ENCODE data around the gene SSBP2.
A peak's percentile ranks its signal among the peaks of the same experiment; 100 is the strongest.

The SSBP2 gene

DNA sequence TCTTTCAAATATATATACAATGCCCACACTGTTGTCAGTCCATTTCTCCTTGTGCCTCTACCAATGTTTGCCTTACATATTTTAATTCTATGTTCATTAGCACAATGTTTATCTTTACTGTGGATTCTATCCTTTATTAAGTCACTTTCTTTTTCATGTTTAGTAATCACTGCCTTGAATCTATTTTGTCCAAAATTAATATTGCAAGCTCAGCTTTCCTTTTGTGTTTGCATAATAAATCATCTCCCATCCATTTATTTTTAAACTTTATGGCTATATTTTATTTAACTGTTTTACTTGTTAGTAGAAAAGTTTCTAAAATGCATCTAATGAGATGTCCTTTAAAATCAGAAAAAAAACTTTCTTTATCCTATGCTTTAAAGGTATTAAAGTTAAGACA lies 230.1 kb downstream of the SSBP2 start:
- TF ChIP-seq, protein P1, sequence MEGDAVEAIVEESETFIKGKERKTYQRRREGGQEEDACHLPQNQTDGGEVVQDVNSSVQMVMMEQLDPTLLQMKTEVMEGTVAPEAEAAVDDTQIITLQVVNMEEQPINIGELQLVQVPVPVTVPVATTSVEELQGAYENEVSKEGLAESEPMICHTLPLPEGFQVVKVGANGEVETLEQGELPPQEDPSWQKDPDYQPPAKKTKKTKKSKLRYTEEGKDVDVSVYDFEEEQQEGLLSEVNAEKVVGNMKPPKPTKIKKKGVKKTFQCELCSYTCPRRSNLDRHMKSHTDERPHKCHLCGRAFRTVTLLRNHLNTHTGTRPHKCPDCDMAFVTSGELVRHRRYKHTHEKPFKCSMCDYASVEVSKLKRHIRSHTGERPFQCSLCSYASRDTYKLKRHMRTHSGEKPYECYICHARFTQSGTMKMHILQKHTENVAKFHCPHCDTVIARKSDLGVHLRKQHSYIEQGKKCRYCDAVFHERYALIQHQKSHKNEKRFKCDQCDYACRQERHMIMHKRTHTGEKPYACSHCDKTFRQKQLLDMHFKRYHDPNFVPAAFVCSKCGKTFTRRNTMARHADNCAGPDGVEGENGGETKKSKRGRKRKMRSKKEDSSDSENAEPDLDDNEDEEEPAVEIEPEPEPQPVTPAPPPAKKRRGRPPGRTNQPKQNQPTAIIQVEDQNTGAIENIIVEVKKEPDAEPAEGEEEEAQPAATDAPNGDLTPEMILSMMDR (conservative IDR thresholded peaks at IDR 0.05; ENCODE audit: control insufficient read depth, insufficient read depth, low read depth, low read length): no peak
- no peak for DNase-seq (ENCODE audit: low read depth)
- no peak overlapping the region for H3K4me3 ChIP-seq (ENCODE audit: control insufficient read depth, low read depth, low read length)

DNA sequence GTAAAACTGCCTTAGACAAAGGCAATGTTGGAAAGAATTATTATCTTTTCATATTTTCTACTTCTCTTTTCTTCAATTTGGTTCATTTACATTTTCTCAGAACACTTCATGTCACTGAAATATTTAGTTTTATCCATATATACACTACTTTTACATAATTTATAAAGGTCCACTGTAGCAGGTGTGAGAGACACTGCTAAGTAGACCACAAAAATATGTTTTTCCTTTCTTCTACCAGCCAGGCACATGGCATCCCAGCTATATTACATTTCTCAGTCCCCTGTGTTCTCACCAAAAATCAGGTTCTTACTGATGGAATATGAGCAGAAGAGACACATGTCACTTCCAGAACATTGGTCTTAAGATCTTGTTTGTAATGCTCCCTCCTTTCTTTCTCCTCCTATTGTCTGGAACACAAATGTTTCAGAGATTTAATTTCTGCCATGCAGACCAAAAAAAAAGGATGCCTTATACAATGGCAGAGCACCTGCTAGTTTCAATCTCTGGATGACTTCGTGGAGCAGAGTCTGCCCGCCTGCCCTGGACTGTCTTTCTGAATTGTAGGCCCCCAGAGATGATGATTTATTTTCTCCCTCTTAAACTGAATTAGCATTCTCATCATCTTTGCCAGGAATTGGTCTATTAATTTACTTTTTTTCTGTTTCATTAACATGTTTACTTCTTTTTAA lies 231.5 kb downstream of the SSBP2 start:
- TF ChIP-seq, protein P1 (conservative IDR thresholded peaks at IDR 0.05; ENCODE audit: control insufficient read depth, insufficient read depth, low read depth, low read length): no peak
- no peak overlapping the region for H3K4me3 ChIP-seq (ENCODE audit: control insufficient read depth, low read depth, low read length)
- no peak for DNase-seq (ENCODE audit: low read depth)

DNA sequence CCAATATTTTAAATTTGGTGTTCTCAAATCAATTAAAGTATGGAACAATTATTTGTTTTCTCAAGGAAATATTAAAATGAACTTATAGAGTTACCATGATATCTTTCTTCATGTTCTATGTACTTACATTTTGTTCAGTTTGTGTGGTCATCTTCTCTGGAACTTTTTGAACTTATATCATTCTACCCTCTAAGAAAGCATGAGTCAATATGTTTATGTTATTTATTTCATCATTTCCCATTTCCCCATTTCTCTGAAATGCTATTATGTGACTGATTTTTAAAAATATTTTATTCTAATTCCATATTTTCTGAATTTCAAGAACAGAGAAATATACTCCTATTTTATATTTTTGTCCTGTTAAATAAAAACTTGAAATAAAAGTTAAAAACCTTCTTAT lies 233.4 kb downstream of the SSBP2 start:
- TF ChIP-seq, protein P1 (conservative IDR thresholded peaks at IDR 0.05; ENCODE audit: control insufficient read depth, insufficient read depth, low read depth, low read length): no peak
- peak; percentile 57 for DNase-seq (ENCODE audit: low read depth)
- H3K4me3 ChIP-seq (ENCODE audit: control insufficient read depth, low read depth, low read length): no peak overlapping the region

DNA sequence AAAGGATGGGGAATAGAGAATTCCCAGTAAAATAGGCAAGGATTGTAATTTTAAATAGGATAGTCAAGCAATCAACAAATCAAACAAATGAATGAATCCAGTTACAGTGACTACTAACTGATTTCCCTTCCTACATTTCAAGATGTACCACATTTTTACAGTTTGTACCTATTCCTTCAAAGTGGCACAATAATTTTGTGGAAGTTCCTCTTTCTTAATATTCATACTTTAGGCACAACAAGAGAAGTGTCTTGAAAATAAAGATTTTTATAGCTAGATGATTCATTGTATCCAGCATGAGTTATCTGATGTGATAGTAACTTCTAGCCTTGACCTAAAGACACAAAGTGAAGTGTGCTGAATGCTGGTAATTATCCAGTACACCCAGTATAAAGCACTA lies 234.8 kb downstream of the SSBP2 start:
- no peak overlapping the region for H3K4me3 ChIP-seq (ENCODE audit: control insufficient read depth, low read depth, low read length)
- no peak for DNase-seq (ENCODE audit: low read depth)
- TF ChIP-seq, protein P1 (conservative IDR thresholded peaks at IDR 0.05; ENCODE audit: control insufficient read depth, insufficient read depth, low read depth, low read length): no peak

DNA sequence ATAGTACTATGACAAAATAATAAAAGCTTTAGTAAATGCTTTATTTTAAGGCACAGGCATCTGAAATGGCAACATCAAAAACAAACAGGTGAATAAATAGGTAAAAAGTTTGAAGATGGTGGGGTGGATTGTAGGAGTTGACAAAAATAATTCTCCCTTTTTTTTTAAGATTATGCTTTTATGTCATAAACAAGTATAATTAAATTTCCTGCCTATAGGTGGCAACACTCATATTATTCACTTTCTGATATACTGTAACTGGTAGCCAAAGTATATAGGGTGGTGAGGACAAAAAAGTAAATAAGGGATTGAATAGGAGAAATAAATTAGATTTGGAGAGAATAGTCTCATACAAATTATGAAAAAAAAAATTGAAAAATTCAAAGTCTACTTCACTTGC lies 236.9 kb downstream of the SSBP2 start:
- peak; percentile 18 for DNase-seq (ENCODE audit: low read depth)
- TF ChIP-seq, protein P1 (conservative IDR thresholded peaks at IDR 0.05; ENCODE audit: control insufficient read depth, insufficient read depth, low read depth, low read length): peak; percentile 23
- no peak overlapping the region for H3K4me3 ChIP-seq (ENCODE audit: control insufficient read depth, low read depth, low read length)

DNA sequence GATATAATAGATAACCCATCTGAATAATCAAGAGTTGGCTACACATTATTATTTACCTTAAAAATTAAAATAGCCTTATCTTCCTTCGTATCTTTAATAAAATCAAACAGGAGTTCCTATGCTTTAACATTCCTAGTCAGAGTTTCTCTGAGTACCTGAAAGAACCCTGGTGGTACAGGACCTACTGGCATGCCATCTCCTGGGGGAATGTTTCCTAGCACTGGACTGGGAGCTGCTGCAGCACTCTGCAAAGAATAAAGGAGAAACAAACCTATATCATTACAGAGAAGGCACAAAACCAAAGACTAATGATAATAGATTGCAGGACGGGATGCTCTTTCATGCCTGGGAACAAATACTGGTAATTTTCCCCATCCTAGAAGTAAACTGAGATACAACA lies 237.4 kb downstream of the SSBP2 start:
- TF ChIP-seq, protein P1 (conservative IDR thresholded peaks at IDR 0.05; ENCODE audit: control insufficient read depth, insufficient read depth, low read depth, low read length): no peak
- DNase-seq (ENCODE audit: low read depth): no peak
- H3K4me3 ChIP-seq (ENCODE audit: control insufficient read depth, low read depth, low read length): no peak overlapping the region
